Mesenteric fat pad (tissue), 1 donor: ENCODE results near the gene SMYD3. TPM values are rescaled to one million over a fixed set of nuclear protein-coding genes. Genes with fewer than 3 reads are reported as not detected.
"Not testable (repeated sequence)": the region's sequence is repeated elsewhere in the genome, so short reads cannot be mapped to it uniquely, and the experiment has no call there.

Experiments
- DNase-seq: peaks from one replicate; pipeline ENCODE4 v3.0.0-alpha.2; 2020; ENCODE audit warnings: low spot score
- total RNA-seq: library from RNA; stranded (reverse); fragmentation: NEBNext Ultra II Directional; extraction: Animal tissue kit (Norgen Biotek cat#: 25700); gene quantifications from one replicate; pipeline ENCODE4 v1.2.1, GENCODE V29; 2021
- donor health status: DM: yes; HTN: yes; CAD: no.

The SMYD3 gene
- total RNA-seq, 1 donor from 2014 or later: 12.4 TPM

DNA sequence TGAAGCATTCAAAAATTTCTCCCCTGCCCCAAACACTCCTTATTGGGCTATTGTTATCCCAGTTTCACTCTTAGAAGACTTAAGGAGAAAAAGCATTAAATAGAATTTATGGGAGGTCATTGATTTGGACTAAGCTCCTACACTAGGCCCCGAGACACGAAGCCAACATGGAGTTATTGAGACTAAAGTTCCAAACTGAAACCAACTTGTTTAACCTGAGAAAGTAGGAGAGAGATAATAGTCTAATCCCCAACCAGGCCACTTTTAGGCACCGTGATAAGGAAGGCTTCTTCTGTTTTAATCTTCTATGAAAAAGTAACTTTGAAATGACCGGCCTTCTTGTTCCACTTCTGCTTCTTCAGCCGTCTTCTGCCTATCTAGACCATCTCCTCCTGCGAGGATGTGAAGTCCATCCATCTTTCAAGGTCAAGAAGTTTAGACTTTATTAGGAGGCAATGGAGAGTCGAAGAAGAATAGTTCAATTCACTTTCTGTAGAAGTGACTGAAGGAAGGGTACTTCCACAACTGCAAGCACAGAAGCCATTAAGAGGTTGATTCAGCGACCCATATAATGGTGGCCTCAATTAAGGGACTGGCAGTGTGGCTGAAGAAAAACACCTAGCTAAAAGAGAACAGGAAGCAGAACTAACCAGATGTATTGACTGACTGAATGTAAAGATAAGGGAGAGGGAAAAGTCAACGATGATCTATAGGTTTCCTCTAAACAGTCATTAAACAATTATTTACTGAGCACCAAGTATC is 428.8 kb downstream of the SMYD3 start:
- DNase-seq: no peak

DNA sequence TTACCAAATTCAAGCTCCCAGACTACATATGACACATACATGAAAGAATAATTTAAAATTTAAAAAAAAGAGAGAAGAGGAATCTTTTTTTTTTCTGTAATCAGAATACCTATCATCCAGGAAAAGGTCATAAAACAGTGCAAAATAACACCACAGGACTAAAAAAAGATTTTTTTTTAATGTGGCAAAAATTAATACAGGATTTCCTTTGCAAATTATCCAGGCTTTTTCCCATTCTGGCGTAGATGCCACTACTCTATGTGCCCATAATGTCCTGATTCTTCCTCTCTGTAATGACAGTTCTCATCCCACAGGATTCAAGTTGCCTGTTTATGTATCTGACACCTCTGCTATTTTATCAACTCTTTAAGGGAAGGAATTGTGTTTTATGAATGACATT is 429.6 kb downstream of the SMYD3 start:
- DNase-seq: no peak

DNA sequence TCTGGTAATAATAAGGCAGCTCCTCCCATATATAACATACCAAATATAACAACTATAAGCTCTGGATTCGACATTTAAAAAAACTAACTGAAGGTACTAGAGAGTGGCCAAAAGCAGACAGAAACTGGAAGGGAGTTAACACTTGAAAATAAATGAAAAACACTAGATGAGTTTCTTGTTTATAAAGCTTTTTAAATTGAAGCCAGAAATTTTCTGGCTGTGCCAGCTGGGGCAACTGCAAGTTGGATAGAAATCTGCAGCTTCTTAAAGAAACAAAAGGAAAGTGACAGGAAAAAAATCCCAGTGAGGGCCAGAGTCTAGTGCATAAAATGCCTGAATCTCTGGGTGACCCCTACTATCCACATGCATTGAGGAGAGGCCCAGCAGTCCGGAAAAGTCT is 432.7 kb downstream of the SMYD3 start:
- no peak for DNase-seq

GRCh38 chr1:246072456-246072955 is 434.6 kb downstream of the SMYD3 start:
- DNase-seq: no peak

GRCh38 chr1:246071981-246072380 is 435.1 kb downstream of the SMYD3 start:
- not testable (repeated sequence) for DNase-seq

DNA sequence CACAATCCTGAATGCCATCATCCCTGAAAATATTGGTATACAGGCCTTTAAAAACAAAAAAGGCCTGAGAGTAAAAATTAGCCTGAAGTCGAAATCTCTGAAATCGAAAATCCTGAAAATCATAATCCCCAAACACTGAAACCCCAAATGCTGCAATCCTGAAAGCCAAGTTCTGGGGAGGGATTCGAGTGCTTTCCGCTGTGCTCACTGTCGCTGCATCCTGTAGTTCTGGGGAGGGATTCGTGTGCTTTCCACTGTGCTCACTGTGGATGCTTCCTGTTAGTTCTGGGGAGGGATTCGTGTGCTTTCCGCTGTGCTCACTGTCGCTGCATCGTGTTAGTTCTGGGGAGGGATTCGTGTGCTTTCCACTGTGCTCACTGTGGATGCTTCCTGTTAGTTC is 435.5 kb downstream of the SMYD3 start:
- not testable (repeated sequence) for DNase-seq

GRCh38 chr1:246069581-246069980 is 437.5 kb downstream of the SMYD3 start:
- DNase-seq: no peak

DNA sequence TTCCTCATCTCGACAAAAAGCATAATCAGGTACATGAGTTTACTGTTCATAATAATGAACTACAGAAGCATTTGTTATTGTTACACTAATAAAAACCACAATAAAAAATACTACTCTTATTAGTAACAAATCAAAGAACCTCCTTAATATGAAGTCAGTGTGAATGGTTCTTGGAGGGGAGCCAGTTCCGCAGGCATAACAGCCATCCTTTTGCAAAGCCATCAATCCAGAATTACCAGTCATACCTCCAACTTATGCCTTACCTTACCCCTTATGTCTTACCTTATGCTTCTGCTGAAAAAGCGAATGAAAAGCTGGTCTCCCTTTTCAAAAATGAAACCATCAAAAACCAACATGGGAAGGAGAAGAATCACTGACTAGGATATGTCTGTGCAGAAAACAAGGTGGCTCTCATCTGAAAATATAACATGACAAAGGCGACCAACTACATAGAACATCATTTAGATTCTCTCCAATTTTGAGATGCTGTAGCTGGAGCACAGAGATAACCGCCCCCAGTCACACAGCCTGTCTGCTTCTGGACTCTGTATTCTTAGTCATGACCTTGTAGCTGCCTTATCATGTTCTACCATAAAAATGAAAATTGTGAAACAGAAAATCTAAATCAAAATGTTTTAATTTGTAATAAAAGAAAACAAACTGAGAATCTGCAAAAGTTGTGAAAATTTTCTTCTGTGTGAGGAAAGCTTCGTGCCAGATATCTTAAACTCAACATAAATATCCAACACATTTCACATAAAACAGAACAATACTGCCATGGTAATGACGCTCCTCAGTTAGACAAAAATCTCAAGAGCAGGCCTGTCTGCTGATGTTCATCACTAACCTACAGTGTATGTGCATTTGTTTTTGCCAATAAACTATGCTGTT is 438.2 kb downstream of the SMYD3 start:
- DNase-seq: no peak

DNA sequence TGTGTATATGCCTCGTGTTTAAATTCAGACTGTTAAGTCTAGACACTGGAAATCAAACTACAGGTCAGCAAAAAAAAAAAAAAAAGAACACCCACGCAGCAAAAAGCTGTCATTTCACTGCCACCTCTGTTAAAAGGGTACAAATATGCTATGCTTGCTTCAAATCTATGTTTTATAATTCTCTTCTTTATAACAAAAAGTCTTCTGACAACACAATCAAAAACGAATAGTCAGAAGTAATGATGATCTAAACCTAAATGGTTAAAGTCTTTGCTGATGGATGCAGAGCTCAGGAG is 438.9 kb downstream of the SMYD3 start:
- DNase-seq: no peak

GRCh38 chr1:246067432-246068216 is 439.5 kb downstream of the SMYD3 start:
- DNase-seq: no peak

DNA sequence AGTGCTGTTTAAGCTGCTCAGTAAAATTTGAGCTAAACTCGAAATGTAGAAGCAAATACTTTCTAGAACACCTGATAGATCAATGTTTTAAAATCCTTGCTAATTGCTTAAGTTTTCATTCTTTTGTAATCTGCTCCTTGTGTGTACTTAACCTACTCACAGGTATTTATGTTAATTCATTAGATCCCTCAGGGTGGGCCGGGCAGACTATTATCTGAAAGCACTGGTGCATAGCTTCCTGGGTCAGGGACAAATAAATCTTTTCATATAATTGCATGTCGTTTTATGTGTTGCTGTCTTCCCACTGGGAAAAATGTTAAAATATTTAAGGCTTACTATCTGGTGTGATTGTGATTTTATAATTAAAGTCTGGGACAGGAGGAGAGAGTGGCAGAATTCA is 440.5 kb downstream of the SMYD3 start:
- DNase-seq: no peak

DNA sequence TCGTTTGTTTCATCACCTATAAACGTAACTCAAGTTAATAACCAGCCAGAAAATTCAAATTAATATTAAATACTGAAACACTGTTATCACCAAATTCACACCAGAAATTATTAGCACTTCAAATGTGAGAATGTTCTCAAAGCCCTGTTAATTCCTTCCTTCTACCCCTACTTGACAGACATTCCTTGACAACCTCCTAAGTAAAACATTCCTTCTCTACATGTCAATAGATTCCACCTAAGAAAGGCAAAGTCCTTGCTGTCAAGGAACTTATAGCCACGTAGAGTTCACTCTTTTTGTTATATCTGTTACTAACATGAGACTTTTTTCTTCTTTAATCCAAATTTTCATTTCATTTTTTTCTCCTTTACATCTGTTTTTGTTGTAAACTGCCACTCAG is 441.5 kb downstream of the SMYD3 start:
- no peak for DNase-seq

GRCh38 chr1:246064891-246065290 is 442.2 kb downstream of the SMYD3 start:
- no peak for DNase-seq

- no peak for DNase-seq
Observed at GRCh38 chr1:246063013-246063616, 444.0 kb downstream of the SMYD3 start.

- no peak for DNase-seq
Observed at GRCh38 chr1:246058466-246058865, 448.6 kb downstream of the SMYD3 start.

DNA sequence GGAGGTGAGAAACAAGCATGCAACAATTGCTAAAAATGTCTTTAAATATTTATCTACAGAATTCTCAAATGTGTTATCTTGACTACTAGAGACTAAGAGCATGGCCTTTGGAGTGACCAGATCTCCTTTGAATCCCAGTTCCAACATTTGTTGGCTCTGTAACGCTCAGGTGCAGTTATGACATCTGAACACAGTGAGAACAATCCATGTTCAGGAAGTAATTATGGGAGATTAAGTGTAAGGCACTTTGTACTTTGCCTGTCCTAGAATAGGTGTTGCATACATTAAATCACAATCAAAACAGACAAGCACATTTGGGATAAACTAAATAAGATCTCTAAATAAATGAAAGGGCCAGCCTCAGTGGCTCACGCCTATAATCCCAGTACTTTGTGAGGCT is 454.5 kb downstream of the SMYD3 start:
- DNase-seq: no peak

- DNase-seq: no peak
Observed at GRCh38 chr1:246051909-246052518, 455.1 kb downstream of the SMYD3 start.

DNA sequence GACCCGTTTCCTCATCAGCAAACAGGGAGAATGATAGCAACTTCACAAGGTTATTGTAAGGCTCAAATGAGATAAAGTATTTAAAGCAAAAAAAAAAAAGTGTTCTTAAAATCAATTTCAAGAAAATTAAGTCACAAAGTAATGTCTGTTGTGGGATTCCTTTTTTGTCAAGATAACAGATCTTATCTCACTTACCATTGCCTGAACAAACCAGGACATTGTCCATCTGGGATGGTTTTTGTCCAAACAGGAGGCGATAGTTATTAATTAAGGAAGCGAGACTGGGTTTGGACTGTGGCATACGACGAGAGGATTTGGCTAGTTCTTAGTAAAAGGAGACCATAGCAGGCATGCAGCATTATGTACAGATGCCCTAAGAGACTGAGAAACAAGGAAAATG is 458.4 kb downstream of the SMYD3 start:
- no peak for DNase-seq

- no peak for DNase-seq
Observed at GRCh38 chr1:246043556-246043955, 463.5 kb downstream of the SMYD3 start.

DNA sequence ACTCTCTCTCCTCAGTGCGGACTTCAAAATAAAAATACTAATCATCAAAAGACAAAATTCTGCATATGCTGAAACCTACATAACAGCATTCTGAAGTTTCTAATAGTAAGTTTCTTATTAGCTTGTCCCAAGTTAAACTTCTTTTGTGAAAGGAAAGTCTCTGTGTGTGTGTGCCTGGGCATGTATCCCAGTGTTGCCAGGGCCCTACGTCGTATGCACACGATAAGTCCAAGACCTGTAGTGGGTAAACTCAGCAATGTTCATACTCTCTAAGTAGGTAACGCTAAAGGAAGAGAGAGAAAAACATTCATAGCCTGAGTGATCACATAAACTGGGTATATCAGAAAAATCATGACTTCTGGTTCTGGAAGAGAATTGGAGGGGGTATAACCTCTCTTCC is 465.7 kb downstream of the SMYD3 start:
- no peak for DNase-seq
